Esophagus squamous epithelium (tissue), 5 donors: ENCODE measurements around the gene KNSTRN. TPM values are rescaled to one million over a fixed set of nuclear protein-coding genes. Genes with fewer than 3 reads are reported as not detected.

Source experiments
- DNase-seq: peaks from one replicate; lab custom pipeline; 2025; lab: John Stamatoyannopoulos, UW
- H3K27ac ChIP-seq, 4 donors: fragments of 200-600 bp; sonication (generic); one replicate each; pipeline ENCODE4 v1.5.1; 2016 to 2019; ENCODE audit warnings: mild to moderate bottlenecking in 1 of 4
- H3K27me3 ChIP-seq, 4 donors: fragments of 200-600 bp; sonication (generic); 1 replicate in 3 of 4; 2 replicates in 1 of 4; pipeline versions ENCODE4 v1.5.1 to v1.6.0; 2017 to 2021; ENCODE audit warnings: antibody characterized with exemption in 1 of 4
- H3K36me3 ChIP-seq, 3 donors: fragments of 200-600 bp; sonication (generic); one replicate each; pipeline ENCODE4 v1.5.1; 2016 to 2019
- H3K4me1 ChIP-seq, 3 donors: fragments of 200-600 bp; sonication (generic); one replicate each; pipeline ENCODE4 v1.5.1; 2017 to 2019
- H3K4me3 ChIP-seq, 4 donors: fragments of 200-600 bp; sonication (generic); 1 replicate in 3 of 4; 2 replicates in 1 of 4; pipeline ENCODE4 v1.5.1; 2016 to 2019; ENCODE audit warnings: mild to moderate bottlenecking in 2 of 4, moderate library complexity in 1 of 4
- H3K9me3 ChIP-seq, 3 donors: fragments of 200-600 bp; sonication (generic); one replicate each; pipeline ENCODE4 v1.5.1; 2016 to 2019
- CTCF ChIP-seq, 6 experiments: fragments of 450-650 bp in 4 of 6; fragments of 200-600 bp in 2 of 6; sonication (generic) in 2 of 6; IDR thresholded peaks; one replicate each; pipeline ENCODE4 v1.5.1; 2016 to 2019; ENCODE audit warnings: antibody characterized with exemption in 6 of 6, mild to moderate bottlenecking in 4 of 6, moderate library complexity in 4 of 6
- POLR2A ChIP-seq, 4 donors: fragments of 450-650 bp; IDR thresholded peaks; one replicate each; pipeline ENCODE4 v1.6.1; 2017; ENCODE audit warnings: antibody characterized with exemption in 4 of 4, mild to moderate bottlenecking in 4 of 4, moderate library complexity in 3 of 4
- WGBS, 2 donors: methylation state at CpG; one replicate each; pipeline ENCODE4 v1.1.5; 2018; 5-methylcytosine and 5-hydroxymethylcytosine counted together
- intact Hi-C: fragments of 100-400 bp; cut with DNase I; formaldehyde crosslinking; loops from one replicate; pipeline ENCODE4 v1.15.0; 2022
- total RNA-seq, 4 donors: library from RNA; depleted of rRNA; stranded (reverse); fragments of >200 nt; gene quantifications; one replicate each; pipeline ENCODE4 v1.1.0, GENCODE V29; 2016
- donor health status: DM: yes; HTN: yes; CAD: no.

Gene KNSTRN
- total RNA-seq, 4 donors from 2014 or later: 11.3 to 22.0 (median 17.3) TPM

GRCh38 chr15:40437752-40438687 is 55.5 kb downstream of the KNSTRN start:
- intact Hi-C loops: no loop called here
- TF ChIP-seq CTCF (IDR thresholded peaks at IDR 0.05) (no peak), POLR2A (IDR thresholded peaks at IDR 0.05) (no peak)
- H3K27me3 ChIP-seq: peaks cover 0 to 59% (median 5%) of the 10 kb centered on the region in 4 donors
- H3K4me3 ChIP-seq: no peak overlapping the region
- H3K27ac ChIP-seq: no peak overlapping the region
- 47 to 56% methylated on average over 9 to 14 of the region's 21 CpGs for WGBS, 2 donors
- H3K9me3 ChIP-seq: no peaks in the 10 kb centered on the region
- no peaks in the 10 kb centered on the region for H3K36me3 ChIP-seq
- DNase-seq: no peak
- peaks cover 25 to 66% (median 28%) of the 10 kb centered on the region in 3 donors for H3K4me1 ChIP-seq

GRCh38 chr15:40438712-40439111 is 56.2 kb downstream of the KNSTRN start:
- DNase-seq: no peak

GRCh38 chr15:40439461-40439959 is 57.0 kb downstream of the KNSTRN start:
- Histone ChIP-seq H3K9me3 (no peaks in the 10 kb centered on the region), H3K27ac (peak overlapping the region in 1 of 4 donors; percentile 51), H3K27me3 (peaks cover 0 to 53% (median 5%) of the 10 kb centered on the region in 4 donors), H3K36me3 (no peaks in the 10 kb centered on the region), H3K4me1 (peaks cover 28 to 81% (median 36%) of the 10 kb centered on the region in 3 donors), H3K4me3 (peak overlapping the region; percentile 74 to 96 (median 94))
- DNase-seq: no peak
- intact Hi-C loops: no loop called here
- 11 to 13% methylated on average over 3 to 6 of the region's 15 CpGs for WGBS, 2 donors
- TF ChIP-seq POLR2A (IDR thresholded peaks at IDR 0.05) (no peak), CTCF (IDR thresholded peaks at IDR 0.05) (no peak)

More at GRCh38 chr15:40438712-40439111, 56.2 kb downstream of the KNSTRN start:
- H3K4me3 ChIP-seq: no peak overlapping the region
- H3K36me3 ChIP-seq: no peaks in the 10 kb centered on the region
- peaks cover 28 to 73% (median 32%) of the 10 kb centered on the region in 3 donors for H3K4me1 ChIP-seq
- no peaks in the 10 kb centered on the region for H3K9me3 ChIP-seq
- H3K27me3 ChIP-seq: peaks cover 0 to 59% (median 5%) of the 10 kb centered on the region in 4 donors
- H3K27ac ChIP-seq: no peak overlapping the region
- TF ChIP-seq POLR2A (IDR thresholded peaks at IDR 0.05): no peak
- TF ChIP-seq CTCF (IDR thresholded peaks at IDR 0.05): no peak
- intact Hi-C loops: no loop called here
- 41 to 59% methylated on average over 3 to 9 of the region's 12 CpGs for WGBS, 2 donors

- H3K27ac ChIP-seq: peak overlapping the region; percentile 51 to 88 (median 82)
- intact Hi-C loops: no loop called here
- H3K9me3 ChIP-seq: no peaks in the 10 kb centered on the region
- peaks cover 0 to 47% (median 5%) of the 10 kb centered on the region in 4 donors for H3K27me3 ChIP-seq
- H3K4me1 ChIP-seq: peaks cover 28 to 87% (median 36%) of the 10 kb centered on the region in 3 donors
- H3K36me3 ChIP-seq: no peaks in the 10 kb centered on the region
- peak overlapping the region; percentile 74 to 96 (median 94) for H3K4me3 ChIP-seq
- TF ChIP-seq CTCF (IDR thresholded peaks at IDR 0.05) (no peak), POLR2A (IDR thresholded peaks at IDR 0.05) (no peak)
- WGBS, 2 donors: 0% methylated on average over 12 to 15 of the region's 35 CpGs
- no peak for DNase-seq
Measured at GRCh38 chr15:40439960-40440742, 57.6 kb downstream of the KNSTRN start.
